Activated naive CD4-positive, alpha-beta T cell (primary cell): ENCODE measurements around the gene CDH10.

Experiments used
- DNase-seq, 4 experiments: peaks; one replicate each; lab custom pipeline; 2025; lab: John Stamatoyannopoulos, UW

The CDH10 gene

GRCh38 chr5:24480952-24481351 lies 163.8 kb downstream of the CDH10 start:
- DNase-seq = no peak

GRCh38 chr5:24477958-24478357 lies 166.8 kb downstream of the CDH10 start:
- no peak for DNase-seq

- DNase-seq = no peak
Measured at GRCh38 chr5:24475101-24475500, 169.7 kb downstream of the CDH10 start.

- no peak for DNase-seq
Measured at GRCh38 chr5:24474685-24475084, 170.1 kb downstream of the CDH10 start.

GRCh38 chr5:24472518-24472917 lies 172.3 kb downstream of the CDH10 start:
- no peak for DNase-seq

- no peak for DNase-seq
Measured at GRCh38 chr5:24444414-24444813, 200.4 kb downstream of the CDH10 start.

GRCh38 chr5:24439465-24439864 lies 205.3 kb downstream of the CDH10 start:
- no peak for DNase-seq
